ENCODE data around the gene CAMTA1.
"Not testable (repeated sequence)": the region's sequence is repeated elsewhere in the genome, so short reads cannot be mapped to it uniquely, and the experiment has no call there.

CAMTA1 gene

GRCh38 chr1:7369866-7370265, 584.6 kb downstream of the CAMTA1 start:
- DNase-seq (ENCODE audit: low spot score) = no peak

GRCh38 chr1:7371926-7372325, 586.7 kb downstream of the CAMTA1 start:
- DNase-seq (ENCODE audit: low spot score) = no peak

GRCh38 chr1:7372477-7373120, 587.3 kb downstream of the CAMTA1 start:
- DNase-seq (ENCODE audit: low spot score) = no peak

- DNase-seq (ENCODE audit: low spot score) = no peak
Observed at GRCh38 chr1:7373251-7373650, 588.0 kb downstream of the CAMTA1 start.

- no peak for DNase-seq (ENCODE audit: low spot score)
Observed at GRCh38 chr1:7373876-7374562, 588.8 kb downstream of the CAMTA1 start.

- DNase-seq (ENCODE audit: low spot score) = no peak
Observed at GRCh38 chr1:7374563-7375160, 589.4 kb downstream of the CAMTA1 start.

- DNase-seq (ENCODE audit: low spot score) = no peak
Observed at GRCh38 chr1:7375329-7375728, 590.1 kb downstream of the CAMTA1 start.

- no peak for DNase-seq (ENCODE audit: low spot score)
Observed at GRCh38 chr1:7375781-7376660, 590.8 kb downstream of the CAMTA1 start.

GRCh38 chr1:7376676-7377075, 591.4 kb downstream of the CAMTA1 start:
- DNase-seq (ENCODE audit: low spot score) = no peak

- no peak for DNase-seq (ENCODE audit: low spot score)
Observed at GRCh38 chr1:7378346-7379130, 593.3 kb downstream of the CAMTA1 start.

- DNase-seq (ENCODE audit: low spot score) = no peak
Observed at GRCh38 chr1:7379441-7379971, 594.3 kb downstream of the CAMTA1 start.

- not testable (repeated sequence) for DNase-seq (ENCODE audit: low spot score)
Observed at GRCh38 chr1:7380068-7380467, 594.8 kb downstream of the CAMTA1 start.

GRCh38 chr1:7380712-7381111, 595.5 kb downstream of the CAMTA1 start:
- DNase-seq (ENCODE audit: low spot score) = no peak

- not testable (repeated sequence) for DNase-seq (ENCODE audit: low spot score)
Observed at GRCh38 chr1:7381729-7382128, 596.5 kb downstream of the CAMTA1 start.

- no peak for DNase-seq (ENCODE audit: low spot score)
Observed at GRCh38 chr1:7382971-7383370, 597.7 kb downstream of the CAMTA1 start.

- no peak for DNase-seq (ENCODE audit: low spot score)
Observed at GRCh38 chr1:7383671-7384520, 598.6 kb downstream of the CAMTA1 start.

GRCh38 chr1:7384679-7385078, 599.4 kb downstream of the CAMTA1 start:
- DNase-seq (ENCODE audit: low spot score) = no peak

GRCh38 chr1:7385471-7386225, 600.4 kb downstream of the CAMTA1 start:
- DNase-seq (ENCODE audit: low spot score) = no peak

GRCh38 chr1:7386226-7387052, 601.2 kb downstream of the CAMTA1 start:
- DNase-seq (ENCODE audit: low spot score) = no peak

Data from NAMALWA (cell line).